NCI-H2227 (cell line): ENCODE results near the gene PPM1A.

Experiments used
- DNase-seq: peaks from one replicate; lab custom pipeline; 2025; ENCODE audit not compliant: unreplicated experiment; lab: John Stamatoyannopoulos, UW

Gene PPM1A

GRCh38 chr14:60226298-60226697 is 22.7 kb upstream of the PPM1A start:
- no peak for DNase-seq

- no peak for DNase-seq
Observed at GRCh38 chr14:60227291-60227690, 21.7 kb upstream of the PPM1A start.

- no peak for DNase-seq
Observed at GRCh38 chr14:60229614-60230013, 19.4 kb upstream of the PPM1A start.

DNA sequence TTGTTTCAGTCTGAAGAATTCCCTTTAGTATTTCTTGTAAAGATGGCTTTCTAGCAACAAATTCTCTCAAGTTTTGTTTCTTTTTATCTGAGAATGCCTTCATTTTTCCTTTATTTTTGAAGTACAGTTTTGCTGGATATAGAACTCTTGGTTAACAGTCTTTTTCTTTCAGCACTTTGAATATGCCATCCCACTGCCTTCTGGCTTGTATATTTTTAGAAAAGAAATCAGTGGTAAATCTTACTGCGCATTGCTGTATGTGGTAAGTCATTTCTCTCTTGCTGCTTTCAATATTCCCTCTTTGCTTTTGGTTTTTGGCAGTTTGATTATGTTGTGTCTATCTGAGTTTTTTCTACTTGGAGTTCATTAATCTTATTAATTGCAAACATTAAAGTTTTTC is 16.8 kb upstream of the PPM1A start:
- DNase-seq = no peak

DNA sequence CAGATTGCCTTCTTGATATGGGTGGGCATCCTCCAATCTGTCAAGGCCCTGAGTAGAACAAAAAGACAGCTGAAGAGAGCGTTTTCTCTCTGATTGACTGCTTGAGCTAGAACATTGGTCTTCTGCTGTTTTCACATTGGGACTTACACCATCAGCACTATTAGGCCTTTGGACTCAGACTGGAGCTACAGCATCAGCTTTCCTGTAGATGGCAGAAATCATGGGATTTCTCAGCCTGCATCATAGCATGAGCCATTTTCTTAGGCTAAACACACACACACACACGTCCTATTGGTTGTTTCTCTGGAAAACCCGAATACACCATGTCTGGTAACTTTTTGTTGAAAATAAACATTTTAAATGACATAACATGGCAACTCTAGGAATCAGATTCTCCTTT is 15.8 kb upstream of the PPM1A start:
- DNase-seq = no peak

- DNase-seq = no peak
Observed at GRCh38 chr14:60233891-60234290, 15.1 kb upstream of the PPM1A start.

- DNase-seq = no peak
Observed at GRCh38 chr14:60235440-60235839, 13.6 kb upstream of the PPM1A start.

DNA sequence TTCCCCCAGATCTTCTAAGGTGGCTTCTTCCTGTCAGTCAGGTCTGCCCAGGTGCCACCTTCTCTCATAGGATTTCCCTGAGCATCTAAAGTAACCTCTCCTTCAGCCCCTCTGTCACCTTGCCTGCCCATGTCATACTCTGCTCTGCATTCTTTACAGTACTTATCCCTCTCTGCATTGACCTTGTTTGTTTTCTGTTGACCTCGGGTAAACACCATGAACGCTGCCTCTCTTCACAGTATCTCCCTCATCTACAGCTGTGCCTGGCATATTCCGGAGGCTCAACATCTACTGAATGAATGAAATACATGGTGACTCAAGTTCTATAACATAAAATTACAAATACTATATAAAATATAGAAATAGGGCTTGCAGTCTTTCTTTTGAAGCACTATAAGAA is 10.1 kb upstream of the PPM1A start:
- no peak for DNase-seq

GRCh38 chr14:60240139-60240856 is 8.7 kb upstream of the PPM1A start:
- DNase-seq = no peak

GRCh38 chr14:60241091-60241490 is 7.9 kb upstream of the PPM1A start:
- DNase-seq = no peak

- DNase-seq = no peak
Observed at GRCh38 chr14:60242429-60242828, 6.6 kb upstream of the PPM1A start.

- DNase-seq = no peak
Observed at GRCh38 chr14:60245380-60246177, 3.4 kb upstream of the PPM1A start.

DNA sequence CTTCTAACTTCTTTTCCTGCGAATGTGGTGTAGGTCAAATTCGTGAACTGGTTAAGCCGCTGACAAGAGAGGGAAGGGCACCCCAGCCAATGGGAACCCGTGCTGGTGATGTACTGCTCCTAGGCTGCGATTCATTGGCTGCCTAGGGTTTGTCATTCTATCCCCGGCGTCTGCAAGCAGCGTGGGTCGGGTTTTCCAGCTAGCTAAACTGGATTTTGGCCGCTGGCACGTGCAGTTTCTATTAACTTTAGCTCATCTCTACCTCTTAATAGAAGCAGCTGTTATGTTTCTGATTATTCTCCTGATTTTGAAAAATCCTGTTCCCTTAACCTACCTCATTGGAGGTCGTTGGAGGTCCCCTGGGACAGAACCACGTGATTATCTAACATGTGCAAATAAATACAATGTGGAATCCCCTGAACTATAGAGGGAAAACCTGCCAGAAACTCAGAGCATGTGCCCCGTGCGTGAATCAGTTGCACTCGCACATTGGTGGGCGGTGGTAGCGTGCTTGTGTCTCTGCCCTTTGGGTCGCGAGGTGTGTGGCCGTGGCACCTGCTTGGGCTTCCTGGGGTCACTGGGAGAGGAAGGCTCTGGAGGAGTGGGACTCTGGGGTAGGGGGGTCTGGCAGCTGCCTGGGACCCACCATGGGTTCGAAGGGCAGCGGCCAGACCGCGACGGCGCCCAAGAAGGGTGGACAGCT is 876 bp upstream of the PPM1A start:
- peak; percentile 84 for DNase-seq

- peak; percentile 86 for DNase-seq
Observed at GRCh38 chr14:60249321-60250256, 568 bp downstream of the PPM1A start.

DNA sequence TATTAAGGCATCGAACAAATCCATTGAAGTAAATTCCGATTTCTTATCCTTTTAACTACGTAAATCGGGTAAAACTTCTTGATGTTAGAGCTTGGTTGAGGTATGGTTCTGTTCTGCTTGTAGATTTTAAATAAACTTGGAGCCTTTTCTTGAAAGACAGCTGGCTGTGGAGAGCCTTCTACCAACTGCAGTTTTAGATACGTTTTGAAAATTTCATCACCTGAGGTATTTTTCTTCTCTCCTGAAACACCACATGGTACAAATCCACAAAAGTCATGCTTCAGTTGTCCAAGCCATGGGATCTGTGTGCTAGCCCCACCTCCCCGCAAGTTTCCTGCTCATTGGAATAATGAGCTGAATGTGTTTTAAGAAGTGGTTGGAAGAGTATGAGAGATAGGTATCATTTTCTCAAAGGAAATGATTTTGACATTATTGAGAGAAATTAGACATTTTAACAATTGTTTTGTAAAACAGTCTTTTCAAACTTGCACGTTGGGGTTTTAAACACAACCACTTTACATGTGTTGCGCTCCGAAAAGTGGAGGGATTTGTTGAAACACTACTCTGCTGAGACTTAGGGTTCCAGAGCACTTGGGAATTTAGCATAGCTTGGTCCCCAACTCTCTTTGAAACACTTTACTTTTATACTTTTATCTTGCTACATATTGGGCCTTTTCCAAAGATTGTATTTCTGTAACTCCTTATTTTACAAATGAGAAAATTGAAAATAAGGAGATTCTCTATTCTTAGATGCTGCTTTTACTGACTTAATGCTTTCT is 1.4 kb downstream of the PPM1A start:
- DNase-seq = peak; percentile 15

DNA sequence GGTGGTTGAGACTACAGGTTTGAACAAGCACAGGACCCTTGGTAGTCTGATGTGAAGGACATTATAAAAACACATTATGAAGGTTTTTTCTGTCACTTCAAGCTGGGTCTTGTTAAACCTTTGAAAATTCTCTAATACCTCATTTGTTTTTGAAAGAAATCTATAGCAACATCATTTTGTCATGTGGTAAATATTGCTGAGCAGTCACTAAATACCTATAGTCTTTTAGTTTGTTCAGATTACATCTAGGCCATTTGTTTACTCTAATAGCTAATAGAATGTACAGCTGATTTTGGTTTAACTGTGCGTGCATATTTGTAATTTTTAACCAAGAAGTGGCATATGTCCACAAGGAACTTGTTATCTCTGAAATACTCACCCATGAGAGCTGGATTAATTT is 2.9 kb downstream of the PPM1A start:
- DNase-seq = no peak

- DNase-seq = no peak
Observed at GRCh38 chr14:60252630-60253029, 3.6 kb downstream of the PPM1A start.

DNA sequence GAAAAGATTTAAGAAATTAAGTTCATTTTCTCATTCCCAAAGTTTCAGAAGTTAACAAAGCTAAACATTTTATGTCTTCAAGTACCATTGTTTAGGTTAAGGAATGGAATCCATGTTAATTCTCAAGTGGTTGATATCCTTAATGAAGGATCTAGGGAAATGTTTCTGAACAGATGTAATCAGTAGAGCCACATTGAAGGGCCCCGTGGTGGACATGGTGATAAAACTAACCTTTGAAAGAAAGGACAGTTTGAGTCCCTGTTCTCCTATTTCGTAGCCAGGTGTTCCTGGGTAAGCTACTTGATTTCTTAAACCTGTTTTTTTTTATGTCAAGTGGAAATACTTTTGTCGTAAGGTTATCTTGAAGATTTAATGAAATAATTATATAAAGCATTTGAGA is 4.6 kb downstream of the PPM1A start:
- DNase-seq = no peak

DNA sequence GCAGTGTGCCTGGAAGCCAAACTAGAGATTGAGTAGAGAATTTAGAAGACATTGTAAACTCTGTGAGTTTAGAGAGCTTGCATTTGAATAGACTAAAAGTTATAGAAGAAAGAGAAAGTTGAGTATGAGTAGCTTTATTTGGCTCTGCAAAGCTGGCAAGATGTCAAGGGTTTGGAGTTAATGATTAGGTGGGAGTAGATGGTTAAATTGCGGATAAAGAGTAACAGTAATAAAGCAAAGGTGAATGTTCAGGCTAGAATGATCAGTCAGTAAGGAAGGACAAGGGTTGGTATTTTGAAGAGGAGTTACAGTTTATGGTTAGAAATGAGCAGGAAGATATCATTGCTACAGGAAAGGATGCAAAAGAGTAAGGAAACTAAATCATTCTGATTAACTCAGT is 5.2 kb downstream of the PPM1A start:
- DNase-seq = no peak

DNA sequence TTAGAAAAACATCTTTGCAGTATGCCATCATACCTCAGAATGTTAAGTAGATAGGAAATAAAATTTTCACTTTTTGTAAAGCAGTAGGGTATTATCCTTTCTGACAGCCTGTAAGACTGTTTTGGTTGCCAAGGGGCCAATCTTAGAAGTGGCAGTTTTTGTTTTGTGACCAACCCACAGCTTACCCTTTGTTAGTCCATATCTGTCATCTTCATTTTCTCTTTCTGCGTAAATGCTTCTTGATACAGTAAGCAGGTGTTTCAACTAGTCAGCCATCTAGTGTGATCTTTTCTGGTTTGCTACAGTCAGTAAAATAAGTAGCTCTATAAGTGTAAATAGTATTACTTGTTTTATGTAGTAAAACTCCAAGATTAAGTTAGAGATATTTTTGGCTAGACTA is 8.8 kb downstream of the PPM1A start:
- DNase-seq = no peak
